Tibial nerve (tissue), 4 donors: ENCODE data around the gene CLCN2.

Source experiments
- EP300 ChIP-seq, 2 donors: sonication (generic); formaldehyde crosslinking; IDR thresholded peaks; one replicate each; pipeline ENCODE4 v1.6.1; 2017; ENCODE audit warnings: antibody characterized with exemption in 2 of 2, mild to moderate bottlenecking in 1 of 2
- POLR2A ChIP-seq, 2 donors: fragments of 450-650 bp; IDR thresholded peaks; one replicate each; pipeline ENCODE4 v1.6.1; 2017; ENCODE audit warnings: antibody characterized with exemption in 2 of 2, mild to moderate bottlenecking in 2 of 2, moderate library complexity in 2 of 2
- TF ChIP-seq, protein P1 (sequence below), 5 experiments: fragments of 200-600 bp in 3 of 5; fragments of 450-650 bp in 2 of 5; sonication (generic) in 3 of 5; IDR thresholded peaks; one replicate each; pipeline ENCODE4 v1.5.1; 2016 to 2019; ENCODE audit warnings: antibody characterized with exemption in 5 of 5, mild to moderate bottlenecking in 3 of 5, moderate library complexity in 2 of 5

DNA sequence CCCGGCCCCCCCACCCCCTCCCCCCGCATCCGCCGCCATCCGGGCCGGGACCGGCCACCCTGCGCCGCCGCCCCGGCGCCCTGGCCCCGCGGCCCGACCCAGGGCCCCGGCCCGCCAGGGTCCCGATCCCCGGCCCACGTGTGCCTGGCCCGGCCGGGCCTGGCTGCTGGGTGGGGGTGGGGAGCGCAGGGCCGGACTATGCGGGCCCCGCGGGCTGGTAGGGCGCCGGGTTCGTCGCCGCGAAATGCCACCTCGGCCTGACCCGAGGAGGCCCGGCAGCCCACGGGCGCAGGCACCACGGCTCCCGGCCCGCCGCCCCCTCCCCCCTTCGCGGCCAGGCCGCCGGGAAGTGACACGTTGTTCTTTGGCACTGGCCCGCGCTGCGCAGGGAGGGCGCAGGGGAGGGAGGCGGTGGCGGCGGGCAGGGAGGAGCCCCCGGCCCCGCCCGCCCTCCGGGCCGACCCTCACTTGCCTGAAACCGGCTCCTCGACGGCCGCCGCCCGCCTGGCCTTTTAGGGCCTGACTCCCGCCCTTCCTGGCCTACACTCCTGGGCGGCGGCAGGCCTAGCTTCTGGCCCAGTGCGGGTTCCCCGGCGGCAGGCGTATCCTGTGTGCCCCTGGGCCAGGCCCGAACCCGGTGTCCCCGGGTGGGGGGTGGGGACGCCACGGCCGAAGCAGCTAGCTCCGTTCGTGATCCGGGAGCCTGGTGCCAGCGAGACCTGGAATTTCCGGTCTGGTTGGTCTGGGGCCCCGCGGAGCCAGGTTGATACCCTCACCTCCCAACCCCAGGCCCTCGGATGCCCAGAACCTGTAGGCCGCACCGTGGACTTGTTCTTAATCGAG is 46.5 kb downstream of the CLCN2 start:
- TF ChIP-seq POLR2A (IDR thresholded peaks at IDR 0.05) (peak; percentile 6 to 83), EP300 (IDR thresholded peaks at IDR 0.05) (peak in 1 of 2 donors; percentile 72)
- TF ChIP-seq, protein P1, sequence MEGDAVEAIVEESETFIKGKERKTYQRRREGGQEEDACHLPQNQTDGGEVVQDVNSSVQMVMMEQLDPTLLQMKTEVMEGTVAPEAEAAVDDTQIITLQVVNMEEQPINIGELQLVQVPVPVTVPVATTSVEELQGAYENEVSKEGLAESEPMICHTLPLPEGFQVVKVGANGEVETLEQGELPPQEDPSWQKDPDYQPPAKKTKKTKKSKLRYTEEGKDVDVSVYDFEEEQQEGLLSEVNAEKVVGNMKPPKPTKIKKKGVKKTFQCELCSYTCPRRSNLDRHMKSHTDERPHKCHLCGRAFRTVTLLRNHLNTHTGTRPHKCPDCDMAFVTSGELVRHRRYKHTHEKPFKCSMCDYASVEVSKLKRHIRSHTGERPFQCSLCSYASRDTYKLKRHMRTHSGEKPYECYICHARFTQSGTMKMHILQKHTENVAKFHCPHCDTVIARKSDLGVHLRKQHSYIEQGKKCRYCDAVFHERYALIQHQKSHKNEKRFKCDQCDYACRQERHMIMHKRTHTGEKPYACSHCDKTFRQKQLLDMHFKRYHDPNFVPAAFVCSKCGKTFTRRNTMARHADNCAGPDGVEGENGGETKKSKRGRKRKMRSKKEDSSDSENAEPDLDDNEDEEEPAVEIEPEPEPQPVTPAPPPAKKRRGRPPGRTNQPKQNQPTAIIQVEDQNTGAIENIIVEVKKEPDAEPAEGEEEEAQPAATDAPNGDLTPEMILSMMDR (IDR thresholded peaks at IDR 0.05) = no peak
